Uterus (tissue), 4 donors: ENCODE measurements around the gene PLXNA2. TPM values are rescaled to one million over a fixed set of nuclear protein-coding genes. Genes with fewer than 3 reads are reported as not detected.
A peak's percentile ranks its signal among the peaks of the same experiment; 100 is the strongest.

Source experiments
- DNase-seq, 2 donors: peaks; one replicate each; pipeline ENCODE4 v3.0.0-alpha.2; 2019 to 2020
- H3K27ac ChIP-seq, 2 donors: fragments of 200-600 bp; sonication (generic); 1 replicate in 1 of 2; 2 replicates in 1 of 2; pipeline ENCODE4 v1.5.1; 2016 to 2018
- H3K27me3 ChIP-seq, 2 donors: fragments of 200-600 bp; sonication (generic); one replicate each; pipeline ENCODE4 v1.5.1; 2018 to 2019; ENCODE audit warnings: control low read depth in 1 of 2
- H3K36me3 ChIP-seq, 2 donors: fragments of 200-600 bp; sonication (generic); one replicate each; pipeline ENCODE4 v1.5.1; 2019; ENCODE audit warnings: control low read depth in 1 of 2
- H3K4me1 ChIP-seq, 2 donors: fragments of 200-600 bp; sonication (generic); one replicate each; pipeline ENCODE4 v1.5.1; 2018 to 2019; ENCODE audit warnings: control low read depth in 1 of 2
- H3K4me3 ChIP-seq, 2 donors: fragments of 200-600 bp; sonication (generic); 1 replicate in 1 of 2; 2 replicates in 1 of 2; pipeline ENCODE4 v1.5.1; 2018 to 2019; ENCODE audit warnings: mild to moderate bottlenecking in 1 of 2
- H3K9me3 ChIP-seq, 2 donors: fragments of 200-600 bp; sonication (generic); one replicate each; pipeline ENCODE4 v1.5.1; 2019; ENCODE audit warnings: control low read depth in 1 of 2
- POLR2A ChIP-seq, 2 donors: fragments of 450-650 bp; IDR thresholded peaks; one replicate each; pipeline ENCODE4 v1.6.1; 2016; ENCODE audit warnings: antibody characterized with exemption in 2 of 2, mild to moderate bottlenecking in 1 of 2, moderate library complexity in 1 of 2
- intact Hi-C: fragments of 100-400 bp; cut with DNase I; formaldehyde crosslinking; loops from one replicate; pipeline ENCODE4 v1.15.1; 2023; ENCODE audit warnings: low total_unique reads
- total RNA-seq, 4 donors: library from RNA; depleted of rRNA in 3 of 4; stranded (reverse); fragments of >200 nt in 3 of 4; gene quantifications; one replicate each; pipeline versions ENCODE4 v1.1.0 to v1.2.4, GENCODE V29; 2014 to 2023
- TF ChIP-seq, protein P1 (sequence below), 4 experiments: fragments of 200-600 bp in 2 of 4; fragments of 450-650 bp in 2 of 4; sonication (generic) in 2 of 4; IDR thresholded peaks; one replicate each; pipeline ENCODE4 v1.5.1; 2016 to 2019; ENCODE audit warnings: antibody characterized with exemption in 4 of 4, mild to moderate bottlenecking in 2 of 4, moderate library complexity in 1 of 4
- donor health status: DM: yes; HTN: yes; CAD: no.

The PLXNA2 gene
- total RNA-seq, 4 donors from 2014 or later, result 5.4 to 94.5 (median 9.5) TPM

- TF ChIP-seq POLR2A (IDR thresholded peaks at IDR 0.05), result no peak
- TF ChIP-seq, protein P1, sequence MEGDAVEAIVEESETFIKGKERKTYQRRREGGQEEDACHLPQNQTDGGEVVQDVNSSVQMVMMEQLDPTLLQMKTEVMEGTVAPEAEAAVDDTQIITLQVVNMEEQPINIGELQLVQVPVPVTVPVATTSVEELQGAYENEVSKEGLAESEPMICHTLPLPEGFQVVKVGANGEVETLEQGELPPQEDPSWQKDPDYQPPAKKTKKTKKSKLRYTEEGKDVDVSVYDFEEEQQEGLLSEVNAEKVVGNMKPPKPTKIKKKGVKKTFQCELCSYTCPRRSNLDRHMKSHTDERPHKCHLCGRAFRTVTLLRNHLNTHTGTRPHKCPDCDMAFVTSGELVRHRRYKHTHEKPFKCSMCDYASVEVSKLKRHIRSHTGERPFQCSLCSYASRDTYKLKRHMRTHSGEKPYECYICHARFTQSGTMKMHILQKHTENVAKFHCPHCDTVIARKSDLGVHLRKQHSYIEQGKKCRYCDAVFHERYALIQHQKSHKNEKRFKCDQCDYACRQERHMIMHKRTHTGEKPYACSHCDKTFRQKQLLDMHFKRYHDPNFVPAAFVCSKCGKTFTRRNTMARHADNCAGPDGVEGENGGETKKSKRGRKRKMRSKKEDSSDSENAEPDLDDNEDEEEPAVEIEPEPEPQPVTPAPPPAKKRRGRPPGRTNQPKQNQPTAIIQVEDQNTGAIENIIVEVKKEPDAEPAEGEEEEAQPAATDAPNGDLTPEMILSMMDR (IDR thresholded peaks at IDR 0.05), result peak in 1 of 4 experiments; percentile 2
- H3K9me3 ChIP-seq, result no peaks in the 10 kb centered on the region
- peak overlapping the region; percentile 64 to 80 for H3K27ac ChIP-seq
- no peaks in the 10 kb centered on the region for H3K36me3 ChIP-seq
- peak; percentile 91 for DNase-seq
- H3K4me1 ChIP-seq, result peaks cover 0 to 6% of the 10 kb centered on the region in 2 donors
- no peak overlapping the region for H3K4me3 ChIP-seq
- intact Hi-C loops, result no loop called here
- H3K27me3 ChIP-seq, result no peaks in the 10 kb centered on the region
These were observed 196.7 kb downstream of the PLXNA2 start for GRCh38 chr1:208047476-208047934.

GRCh38 chr1:208045463-208046260, 198.5 kb downstream of the PLXNA2 start:
- intact Hi-C loops, result no loop called here
- Histone ChIP-seq H3K4me3 (no peak overlapping the region), H3K27ac (peak overlapping the region; percentile 64 to 80), H3K9me3 (no peaks in the 10 kb centered on the region), H3K36me3 (no peaks in the 10 kb centered on the region), H3K4me1 (peaks cover 0 to 6% of the 10 kb centered on the region in 2 donors), H3K27me3 (no peaks in the 10 kb centered on the region)
- TF ChIP-seq, protein P1 (IDR thresholded peaks at IDR 0.05), result no peak
- TF ChIP-seq POLR2A (IDR thresholded peaks at IDR 0.05), result no peak
- no peak for DNase-seq

DNA sequence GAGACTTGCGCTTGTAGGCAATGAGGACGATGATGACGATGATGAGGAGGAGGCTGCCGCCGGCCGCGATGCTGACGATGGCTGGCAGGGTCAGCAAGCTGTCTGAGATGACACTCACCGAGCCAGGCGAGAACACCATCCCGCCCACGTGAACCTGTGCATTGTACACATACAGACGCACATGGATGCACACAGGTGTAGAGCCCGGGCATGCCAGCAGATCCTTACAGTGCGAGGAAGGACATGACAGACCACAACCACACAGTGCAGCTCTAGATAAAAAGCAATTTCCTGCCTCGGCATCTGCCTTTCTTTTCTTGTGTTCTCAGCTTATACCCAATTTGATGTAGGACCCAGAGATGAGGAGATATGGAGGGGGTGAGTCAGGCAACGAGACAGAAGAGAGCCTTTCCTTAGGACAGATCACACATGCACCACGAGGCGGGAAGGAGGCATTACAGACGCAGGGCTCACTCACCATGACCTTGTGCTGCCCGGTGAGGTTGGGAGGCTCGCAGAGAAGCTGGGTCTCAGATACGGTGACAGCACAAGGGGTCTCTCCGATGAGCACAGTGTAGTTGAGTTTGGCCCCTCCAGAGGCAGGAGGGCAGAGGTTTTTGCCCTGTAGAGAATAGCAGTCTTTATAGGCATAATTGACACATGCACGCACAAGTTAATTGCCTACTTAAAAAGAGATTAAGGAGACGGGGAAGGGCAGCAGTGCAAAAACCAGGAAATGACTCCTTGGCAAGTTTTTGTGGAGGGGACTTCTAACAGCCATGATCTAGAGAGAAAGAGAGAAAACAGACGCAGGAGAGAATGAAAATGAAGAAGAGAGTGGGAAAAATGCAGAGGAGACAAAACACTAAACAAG, 199.4 kb downstream of the PLXNA2 start:
- Histone ChIP-seq H3K27me3 (no peaks in the 10 kb centered on the region), H3K4me1 (peaks cover 0 to 6% of the 10 kb centered on the region in 2 donors), H3K36me3 (no peaks in the 10 kb centered on the region), H3K9me3 (no peaks in the 10 kb centered on the region), H3K27ac (peak overlapping the region; percentile 25 to 80), H3K4me3 (no peak overlapping the region)
- no peak for TF ChIP-seq POLR2A (IDR thresholded peaks at IDR 0.05)
- TF ChIP-seq, protein P1 (IDR thresholded peaks at IDR 0.05), result no peak
- intact Hi-C loops, result no loop called here
- no peak for DNase-seq

GRCh38 chr1:208043691-208044181, 200.4 kb downstream of the PLXNA2 start:
- intact Hi-C loops, result no loop called here
- no peak for TF ChIP-seq POLR2A (IDR thresholded peaks at IDR 0.05)
- TF ChIP-seq, protein P1 (IDR thresholded peaks at IDR 0.05), result peak in 1 of 4 experiments; percentile 7
- H3K27ac ChIP-seq, result peak overlapping the region in 1 of 2 donors; percentile 36
- DNase-seq, result peak; percentile 68 to 73
- no peaks in the 10 kb centered on the region for H3K36me3 ChIP-seq
- H3K4me3 ChIP-seq, result no peak overlapping the region
- no peaks in the 10 kb centered on the region for H3K9me3 ChIP-seq
- peaks cover 0 to 6% of the 10 kb centered on the region in 2 donors for H3K4me1 ChIP-seq
- H3K27me3 ChIP-seq, result no peaks in the 10 kb centered on the region
